LHCN-M2 (cell line): ENCODE measurements around the gene SCML2. TPM values are rescaled to one million over a fixed set of nuclear protein-coding genes. Genes with fewer than 3 reads are reported as not detected.
"Not testable (repeated sequence)": the region's sequence is repeated elsewhere in the genome, so short reads cannot be mapped to it uniquely, and the experiment has no call there.

ENCODE experiments used
- DNase-seq: peaks from one replicate; pipeline ENCODE4 v3.0.0-alpha.2; 2012; ENCODE audit warnings: low read depth
- total RNA-seq: library from RNA; depleted of rRNA; stranded (reverse); fragments of >200 nt; gene quantifications from 2 replicates; pipeline ENCODE4 v1.2.3, GENCODE V29; 2014; rRNA removed

The SCML2 gene
- total RNA-seq, 1 experiment from 2014 or later: 4.2 TPM

DNA sequence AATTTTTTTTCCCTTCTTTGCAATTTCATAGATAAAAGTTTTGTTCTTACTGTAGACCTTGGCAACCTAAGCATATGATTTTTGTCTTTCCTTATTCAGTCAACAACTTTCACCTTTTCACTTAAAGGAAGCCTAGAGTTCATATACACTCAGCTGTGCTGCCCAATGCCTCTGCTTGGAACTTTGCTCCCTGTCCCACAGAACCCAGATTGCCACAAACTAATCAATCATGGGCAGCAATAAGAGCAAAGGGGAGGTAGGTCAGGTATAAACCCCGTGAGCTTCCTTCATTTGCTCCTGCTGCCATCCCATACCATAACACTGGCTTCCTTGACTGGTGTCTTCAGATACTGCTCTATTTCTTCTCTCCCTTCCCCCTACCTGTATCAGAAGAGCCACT is 82.8 kb downstream of the SCML2 start:
- DNase-seq: no peak

GRCh38 chrX:18271309-18271708 is 83.2 kb downstream of the SCML2 start:
- no peak for DNase-seq

GRCh38 chrX:18255059-18255458 is 99.4 kb downstream of the SCML2 start:
- no peak for DNase-seq

DNA sequence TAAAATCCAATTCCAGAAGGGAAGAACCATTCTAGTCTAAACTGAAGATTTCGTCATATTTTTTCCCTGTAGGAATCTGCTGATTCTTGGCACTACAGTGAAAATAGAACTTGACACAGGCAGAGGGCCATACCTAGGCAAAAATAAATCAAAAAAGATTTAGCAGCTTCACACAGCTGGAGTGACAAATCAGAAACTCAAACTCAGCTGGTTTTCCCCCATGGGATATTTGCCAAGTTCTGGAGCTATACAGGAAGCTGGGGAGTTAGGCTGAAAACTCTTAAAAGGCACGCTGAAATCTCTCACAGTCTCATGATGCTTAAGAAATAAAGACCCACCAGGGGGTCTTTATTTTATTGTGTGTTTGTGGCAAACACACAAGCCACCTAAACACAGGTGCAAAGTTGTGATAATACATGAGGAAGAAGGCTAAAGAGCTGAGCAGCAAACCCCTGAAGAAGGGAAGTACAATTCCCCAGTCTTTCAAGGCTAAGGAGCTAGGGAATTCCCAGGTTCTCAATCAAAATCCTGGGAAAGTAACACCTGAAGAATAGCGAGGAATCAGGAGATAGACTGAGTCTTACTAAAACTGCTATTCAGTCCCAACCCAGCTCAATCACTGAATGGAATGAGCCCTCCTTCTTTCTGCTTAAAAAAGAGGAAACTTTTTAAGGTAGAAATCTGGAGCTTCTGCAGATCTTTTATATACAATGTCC is 101.7 kb downstream of the SCML2 start:
- peak; percentile 7 for DNase-seq

DNA sequence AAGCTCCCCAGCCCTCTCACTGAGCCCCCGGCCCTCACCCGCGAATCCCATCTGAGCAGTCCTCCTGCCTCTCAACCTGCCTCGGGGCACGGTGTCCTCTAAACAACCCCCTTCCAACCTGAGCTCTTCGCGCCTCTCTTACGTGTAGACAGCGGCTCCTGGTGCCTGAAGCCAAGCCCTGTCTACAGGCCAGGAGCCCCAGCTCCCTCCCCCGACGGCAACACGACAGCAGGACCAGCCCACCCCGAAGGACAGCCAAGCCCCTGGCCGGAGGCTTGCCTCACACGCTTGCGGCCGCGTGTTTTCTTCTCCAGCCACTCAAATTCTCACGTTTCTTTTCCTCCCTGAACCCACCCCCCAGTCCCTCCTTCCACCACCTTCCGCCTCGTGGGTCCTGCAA is 124.8 kb downstream of the SCML2 start:
- DNase-seq: not testable (repeated sequence)

- no peak for DNase-seq
Observed at GRCh38 chrX:18228069-18228468, 126.4 kb downstream of the SCML2 start.

GRCh38 chrX:18227458-18227857 is 127.0 kb downstream of the SCML2 start:
- DNase-seq: no peak

DNA sequence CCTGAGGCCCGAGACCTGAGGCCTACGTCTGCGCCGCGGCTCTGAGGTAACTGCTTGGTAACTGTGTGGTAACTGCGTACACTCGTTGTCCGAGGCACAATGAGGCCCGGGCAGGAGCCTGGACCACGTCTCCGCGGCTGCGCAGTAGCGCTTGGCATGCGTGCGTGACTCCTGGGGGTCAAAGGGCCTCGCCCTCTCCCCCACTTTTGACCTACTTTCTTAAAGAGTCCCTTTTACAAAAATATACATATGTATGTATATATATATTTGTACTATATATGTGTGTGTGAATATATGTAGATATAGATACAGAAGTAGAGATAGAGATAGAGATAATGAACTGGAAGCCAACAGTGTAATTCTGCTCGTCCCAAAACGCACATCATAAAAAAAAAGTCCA is 133.7 kb downstream of the SCML2 start, which contains the start of gene BEND2:
Gene BEND2, minus strand, starts transcription at position 101 of the 400 bp plus-strand sequence. CDS start 136 bp downstream, outside the sequence.
- no peak for DNase-seq

- DNase-seq: peak; percentile 2
Observed at GRCh38 chrX:18210470-18210869, 144.0 kb downstream of the SCML2 start.

DNA sequence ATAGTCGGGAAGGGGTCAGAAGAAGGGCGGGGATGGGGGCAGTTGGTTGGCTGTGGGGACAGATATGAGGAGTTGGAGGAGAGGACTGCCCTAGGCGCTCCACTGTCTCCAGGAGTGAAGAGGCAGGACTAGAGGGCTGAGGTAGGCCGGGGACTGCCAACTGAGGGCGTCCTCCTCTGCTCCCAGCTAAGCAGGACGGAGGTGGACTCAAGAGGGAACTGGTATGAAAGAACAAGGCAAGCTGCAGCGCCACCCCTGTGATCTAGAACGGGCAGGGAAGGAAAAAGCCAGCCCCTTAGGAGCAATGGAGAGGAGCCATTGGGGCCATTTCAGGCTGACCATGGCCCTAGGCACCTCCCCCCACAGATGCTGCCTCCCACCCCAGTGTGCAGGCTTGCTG is 147.8 kb downstream of the SCML2 start:
- no peak for DNase-seq

GRCh38 chrX:18203631-18204030 is 150.9 kb downstream of the SCML2 start:
- DNase-seq: no peak

- DNase-seq: no peak
Observed at GRCh38 chrX:18194688-18195087, 159.8 kb downstream of the SCML2 start.

Other genes starting within 250 kb of the SCML2 start
- gene BEND2, start 133.8 kb downstream of the SCML2 start, total RNA-seq: not detected in 2 replicates
- 3.5 and 4.0 TPM in 2 replicates for gene CDKL5, start 70.9 kb upstream of the SCML2 start, total RNA-seq